ENCODE measurements around the gene KDF1. TPM values are rescaled to one million over a fixed set of nuclear protein-coding genes. Genes with fewer than 3 reads are reported as not detected.

Gene KDF1
- total and polyA plus RNA-seq, 2 of the 13 experiments (the other 11 are each of a cell fraction or from before 2014, with no cell fraction given) = 1.9 to 4.9 TPM

DNA sequence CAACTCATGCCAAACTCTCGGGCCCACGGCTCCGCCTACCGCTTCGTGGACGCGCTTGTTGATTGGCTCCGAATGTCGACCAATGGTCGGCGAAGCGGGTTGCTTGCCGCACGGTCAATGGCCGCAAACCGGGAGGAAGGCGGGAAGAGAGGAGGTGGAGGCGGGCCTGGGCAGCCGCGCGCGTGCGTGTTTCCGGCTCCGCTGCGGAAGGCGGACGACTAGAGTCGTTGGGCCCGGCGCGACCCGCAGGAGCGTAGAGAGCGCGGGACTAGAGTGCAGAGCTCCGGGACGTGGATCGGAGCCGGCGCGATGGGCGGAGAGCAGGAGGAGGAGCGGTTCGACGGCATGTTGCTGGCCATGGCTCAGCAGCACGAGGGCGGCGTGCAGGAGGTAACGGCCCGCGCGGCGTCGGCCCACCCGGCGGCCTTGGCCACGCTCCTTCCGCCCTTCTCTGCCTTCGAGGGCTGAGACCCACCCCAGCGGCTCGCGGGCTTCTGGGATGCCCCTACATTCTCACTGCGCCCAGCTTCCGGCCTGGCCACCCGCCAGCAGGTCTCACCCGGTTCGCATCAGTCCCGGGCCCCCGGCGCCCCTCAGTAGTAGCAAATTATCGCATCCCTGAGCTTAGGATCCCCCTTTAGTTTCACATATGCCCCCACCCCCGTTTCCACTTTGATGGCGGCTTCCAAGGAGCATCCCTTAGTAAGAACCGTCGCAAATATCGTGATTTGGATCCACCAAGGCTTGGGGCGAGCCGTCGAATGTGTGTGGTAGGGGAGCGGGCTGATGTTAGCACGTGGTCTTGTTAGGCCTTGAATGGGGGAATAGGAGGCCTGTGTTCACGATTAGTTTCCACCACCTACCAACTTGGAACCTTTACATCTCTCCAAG, 38.5 kb downstream of the KDF1 start, which contains the start of gene NUDC (continued):
- TF ChIP-seq, protein P1, sequence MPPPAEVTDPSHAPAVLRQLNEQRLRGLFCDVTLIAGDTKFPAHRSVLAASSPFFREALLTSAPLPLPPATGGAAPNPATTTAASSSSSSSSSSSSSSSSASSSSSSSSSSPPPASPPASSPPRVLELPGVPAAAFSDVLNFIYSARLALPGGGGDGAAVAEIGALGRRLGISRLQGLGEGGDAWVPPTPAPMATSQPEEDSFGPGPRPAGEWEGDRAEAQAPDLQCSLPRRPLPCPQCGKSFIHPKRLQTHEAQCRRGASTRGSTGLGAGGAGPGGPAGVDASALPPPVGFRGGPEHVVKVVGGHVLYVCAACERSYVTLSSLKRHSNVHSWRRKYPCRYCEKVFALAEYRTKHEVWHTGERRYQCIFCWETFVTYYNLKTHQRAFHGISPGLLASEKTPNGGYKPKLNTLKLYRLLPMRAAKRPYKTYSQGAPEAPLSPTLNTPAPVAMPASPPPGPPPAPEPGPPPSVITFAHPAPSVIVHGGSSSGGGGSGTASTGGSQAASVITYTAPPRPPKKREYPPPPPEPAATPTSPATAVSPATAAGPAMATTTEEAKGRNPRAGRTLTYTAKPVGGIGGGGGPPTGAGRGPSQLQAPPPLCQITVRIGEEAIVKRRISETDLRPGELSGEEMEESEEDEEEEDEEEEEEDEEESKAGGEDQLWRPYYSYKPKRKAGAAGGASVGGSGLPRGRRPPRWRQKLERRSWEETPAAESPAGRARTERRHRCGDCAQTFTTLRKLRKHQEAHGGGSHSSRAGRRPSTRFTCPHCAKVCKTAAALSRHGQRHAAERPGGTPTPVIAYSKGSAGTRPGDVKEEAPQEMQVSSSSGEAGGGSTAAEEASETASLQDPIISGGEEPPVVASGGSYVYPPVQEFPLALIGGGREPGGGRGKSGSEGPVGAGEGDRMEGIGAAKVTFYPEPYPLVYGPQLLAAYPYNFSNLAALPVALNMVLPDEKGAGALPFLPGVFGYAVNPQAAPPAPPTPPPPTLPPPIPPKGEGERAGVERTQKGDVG (CRISPR knock-in tag; IDR thresholded peaks at IDR 0.05; ENCODE audit: borderline replicate concordance) = no peak; the same call in 1 of the 2 replicates
- TF ChIP-seq, protein P2, sequence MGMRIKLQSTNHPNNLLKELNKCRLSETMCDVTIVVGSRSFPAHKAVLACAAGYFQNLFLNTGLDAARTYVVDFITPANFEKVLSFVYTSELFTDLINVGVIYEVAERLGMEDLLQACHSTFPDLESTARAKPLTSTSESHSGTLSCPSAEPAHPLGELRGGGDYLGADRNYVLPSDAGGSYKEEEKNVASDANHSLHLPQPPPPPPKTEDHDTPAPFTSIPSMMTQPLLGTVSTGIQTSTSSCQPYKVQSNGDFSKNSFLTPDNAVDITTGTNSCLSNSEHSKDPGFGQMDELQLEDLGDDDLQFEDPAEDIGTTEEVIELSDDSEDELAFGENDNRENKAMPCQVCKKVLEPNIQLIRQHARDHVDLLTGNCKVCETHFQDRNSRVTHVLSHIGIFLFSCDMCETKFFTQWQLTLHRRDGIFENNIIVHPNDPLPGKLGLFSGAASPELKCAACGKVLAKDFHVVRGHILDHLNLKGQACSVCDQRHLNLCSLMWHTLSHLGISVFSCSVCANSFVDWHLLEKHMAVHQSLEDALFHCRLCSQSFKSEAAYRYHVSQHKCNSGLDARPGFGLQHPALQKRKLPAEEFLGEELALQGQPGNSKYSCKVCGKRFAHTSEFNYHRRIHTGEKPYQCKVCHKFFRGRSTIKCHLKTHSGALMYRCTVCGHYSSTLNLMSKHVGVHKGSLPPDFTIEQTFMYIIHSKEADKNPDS (CRISPR knock-in tag; IDR thresholded peaks at IDR 0.05) = peak; percentile 36; the same call in 1 of the 2 replicates
- peak; percentile 50; the same call in 1 of the 2 replicates for TF ChIP-seq NAIF1 (CRISPR knock-in tag; IDR thresholded peaks at IDR 0.05; ENCODE audit: borderline replicate concordance)
- TF ChIP-seq NFKB2 (CRISPR knock-in tag; IDR thresholded peaks at IDR 0.05; ENCODE audit: borderline replicate concordance) = peak; percentile 82; the same call in 1 of the 2 replicates
- no peak for TF ChIP-seq ZNF614 (CRISPR knock-in tag; IDR thresholded peaks at IDR 0.05; ENCODE audit: borderline replicate concordance)
- peak; percentile 83 for TF ChIP-seq ELF1 (CRISPR knock-in tag; IDR thresholded peaks at IDR 0.05)
- TF ChIP-seq SMYD3 (CRISPR knock-in tag; IDR thresholded peaks at IDR 0.05) = no peak; the same call in 1 of the 2 replicates
- 0 out of 2 replicates have a peak, but pooled peaks have one; percentile 38 for TF ChIP-seq TARDBP (CRISPR knock-in tag; IDR thresholded peaks at IDR 0.05)
- no peak for TF ChIP-seq NFIB (CRISPR knock-in tag; IDR thresholded peaks at IDR 0.05; ENCODE audit: borderline replicate concordance)
- TF ChIP-seq, protein P3, sequence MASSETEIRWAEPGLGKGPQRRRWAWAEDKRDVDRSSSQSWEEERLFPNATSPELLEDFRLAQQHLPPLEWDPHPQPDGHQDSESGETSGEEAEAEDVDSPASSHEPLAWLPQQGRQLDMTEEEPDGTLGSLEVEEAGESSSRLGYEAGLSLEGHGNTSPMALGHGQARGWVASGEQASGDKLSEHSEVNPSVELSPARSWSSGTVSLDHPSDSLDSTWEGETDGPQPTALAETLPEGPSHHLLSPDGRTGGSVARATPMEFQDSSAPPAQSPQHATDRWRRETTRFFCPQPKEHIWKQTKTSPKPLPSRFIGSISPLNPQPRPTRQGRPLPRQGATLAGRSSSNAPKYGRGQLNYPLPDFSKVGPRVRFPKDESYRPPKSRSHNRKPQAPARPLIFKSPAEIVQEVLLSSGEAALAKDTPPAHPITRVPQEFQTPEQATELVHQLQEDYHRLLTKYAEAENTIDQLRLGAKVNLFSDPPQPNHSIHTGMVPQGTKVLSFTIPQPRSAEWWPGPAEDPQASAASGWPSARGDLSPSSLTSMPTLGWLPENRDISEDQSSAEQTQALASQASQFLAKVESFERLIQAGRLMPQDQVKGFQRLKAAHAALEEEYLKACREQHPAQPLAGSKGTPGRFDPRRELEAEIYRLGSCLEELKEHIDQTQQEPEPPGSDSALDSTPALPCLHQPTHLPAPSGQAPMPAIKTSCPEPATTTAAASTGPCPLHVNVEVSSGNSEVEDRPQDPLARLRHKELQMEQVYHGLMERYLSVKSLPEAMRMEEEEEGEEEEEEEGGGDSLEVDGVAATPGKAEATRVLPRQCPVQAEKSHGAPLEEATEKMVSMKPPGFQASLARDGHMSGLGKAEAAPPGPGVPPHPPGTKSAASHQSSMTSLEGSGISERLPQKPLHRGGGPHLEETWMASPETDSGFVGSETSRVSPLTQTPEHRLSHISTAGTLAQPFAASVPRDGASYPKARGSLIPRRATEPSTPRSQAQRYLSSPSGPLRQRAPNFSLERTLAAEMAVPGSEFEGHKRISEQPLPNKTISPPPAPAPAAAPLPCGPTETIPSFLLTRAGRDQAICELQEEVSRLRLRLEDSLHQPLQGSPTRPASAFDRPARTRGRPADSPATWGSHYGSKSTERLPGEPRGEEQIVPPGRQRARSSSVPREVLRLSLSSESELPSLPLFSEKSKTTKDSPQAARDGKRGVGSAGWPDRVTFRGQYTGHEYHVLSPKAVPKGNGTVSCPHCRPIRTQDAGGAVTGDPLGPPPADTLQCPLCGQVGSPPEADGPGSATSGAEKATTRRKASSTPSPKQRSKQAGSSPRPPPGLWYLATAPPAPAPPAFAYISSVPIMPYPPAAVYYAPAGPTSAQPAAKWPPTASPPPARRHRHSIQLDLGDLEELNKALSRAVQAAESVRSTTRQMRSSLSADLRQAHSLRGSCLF (CRISPR knock-in tag; IDR thresholded peaks at IDR 0.05; ENCODE audit: borderline replicate concordance) = no peak
- TF ChIP-seq, protein P4, sequence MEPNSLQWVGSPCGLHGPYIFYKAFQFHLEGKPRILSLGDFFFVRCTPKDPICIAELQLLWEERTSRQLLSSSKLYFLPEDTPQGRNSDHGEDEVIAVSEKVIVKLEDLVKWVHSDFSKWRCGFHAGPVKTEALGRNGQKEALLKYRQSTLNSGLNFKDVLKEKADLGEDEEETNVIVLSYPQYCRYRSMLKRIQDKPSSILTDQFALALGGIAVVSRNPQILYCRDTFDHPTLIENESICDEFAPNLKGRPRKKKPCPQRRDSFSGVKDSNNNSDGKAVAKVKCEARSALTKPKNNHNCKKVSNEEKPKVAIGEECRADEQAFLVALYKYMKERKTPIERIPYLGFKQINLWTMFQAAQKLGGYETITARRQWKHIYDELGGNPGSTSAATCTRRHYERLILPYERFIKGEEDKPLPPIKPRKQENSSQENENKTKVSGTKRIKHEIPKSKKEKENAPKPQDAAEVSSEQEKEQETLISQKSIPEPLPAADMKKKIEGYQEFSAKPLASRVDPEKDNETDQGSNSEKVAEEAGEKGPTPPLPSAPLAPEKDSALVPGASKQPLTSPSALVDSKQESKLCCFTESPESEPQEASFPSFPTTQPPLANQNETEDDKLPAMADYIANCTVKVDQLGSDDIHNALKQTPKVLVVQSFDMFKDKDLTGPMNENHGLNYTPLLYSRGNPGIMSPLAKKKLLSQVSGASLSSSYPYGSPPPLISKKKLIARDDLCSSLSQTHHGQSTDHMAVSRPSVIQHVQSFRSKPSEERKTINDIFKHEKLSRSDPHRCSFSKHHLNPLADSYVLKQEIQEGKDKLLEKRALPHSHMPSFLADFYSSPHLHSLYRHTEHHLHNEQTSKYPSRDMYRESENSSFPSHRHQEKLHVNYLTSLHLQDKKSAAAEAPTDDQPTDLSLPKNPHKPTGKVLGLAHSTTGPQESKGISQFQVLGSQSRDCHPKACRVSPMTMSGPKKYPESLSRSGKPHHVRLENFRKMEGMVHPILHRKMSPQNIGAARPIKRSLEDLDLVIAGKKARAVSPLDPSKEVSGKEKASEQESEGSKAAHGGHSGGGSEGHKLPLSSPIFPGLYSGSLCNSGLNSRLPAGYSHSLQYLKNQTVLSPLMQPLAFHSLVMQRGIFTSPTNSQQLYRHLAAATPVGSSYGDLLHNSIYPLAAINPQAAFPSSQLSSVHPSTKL (CRISPR knock-in tag; IDR thresholded peaks at IDR 0.05) = no peak; the same call in 1 of the 2 replicates
- no peak for TF ChIP-seq MBD4 (IDR thresholded peaks at IDR 0.05; ENCODE audit: borderline replicate concordance, low read length)
